Bladder microvascular endothelial cell (primary cell): ENCODE measurements around the gene PTPN22. TPM values are rescaled to one million over a fixed set of nuclear protein-coding genes. Genes with fewer than 3 reads are reported as not detected.

Source experiments
- total RNA-seq: library from RNA; depleted of rRNA; stranded (reverse); fragments of >200 nt; gene quantifications from 2 replicates; pipeline ENCODE4 v1.2.3, GENCODE V29; 2014

Gene PTPN22
- total RNA-seq, result 0.49 and 0.63 TPM in 2 replicates

GRCh38 chr1:113871597-113872113 is at the start of gene PTPN22:
PTPN22 (minus strand) TSS chr1:113871712.

GRCh38 chr1:113904674-113905434 is 33.3 kb upstream of the PTPN22 start, which contains the start of the genes AP4B1 and DCLRE1B:
AP4B1 (minus strand) TSS chr1:113904799; CDS start chr1:113904717, 82 bp downstream.
DCLRE1B (plus strand) TSS chr1:113905326; CDS start chr1:113905587, 261 bp downstream.

GRCh38 chr1:113887402-113888175 is 16.1 kb upstream of the PTPN22 start, which contains the start of gene BCL2L15:
BCL2L15 (minus strand) TSS chr1:113887581; CDS start chr1:113887375, 206 bp downstream.

GRCh38 chr1:113811888-113812660 is 59.4 kb downstream of the PTPN22 start, which contains the start of gene RSBN1:
RSBN1 (minus strand) TSS chr1:113812476; CDS start chr1:113812412, 64 bp downstream.

Other genes starting within 250 kb of the PTPN22 start
- 30.4 and 44.1 TPM in 2 replicates for gene PHTF1, start 112.2 kb downstream of the PTPN22 start, total RNA-seq
- 4.7 and 26.7 TPM in 2 replicates for gene RSBN1, start 59.2 kb downstream of the PTPN22 start, total RNA-seq
- gene BCL2L15, start 15.9 kb upstream of the PTPN22 start, total RNA-seq, result under 0.01 and 0.25 TPM in 2 replicates
- gene AP4B1, start 33.1 kb upstream of the PTPN22 start, total RNA-seq, result 14.2 and 33.9 TPM in 2 replicates
- 2.1 and 3.2 TPM in 2 replicates for gene DCLRE1B, start 33.6 kb upstream of the PTPN22 start, total RNA-seq
- gene HIPK1, start 57.6 kb upstream of the PTPN22 start, total RNA-seq, result 16.2 and 47.5 TPM in 2 replicates
- 1.6 and 18.5 TPM in 2 replicates for gene OLFML3, start 107.8 kb upstream of the PTPN22 start, total RNA-seq